Panc1 (cell line): ENCODE measurements around the gene ADARB1.

Experiments
- CTCF ChIP-seq: fragments of 450-650 bp; IDR thresholded peaks from 2 replicates; pipeline ENCODE4 v1.5.1; 2017; ENCODE audit warnings: mild to moderate bottlenecking
- REST ChIP-seq, 2 experiments: IDR thresholded peaks; 2 replicates each; pipeline ENCODE4 v1.6.1; 2011 to 2012; ENCODE audit warnings: low read depth in 2 of 2, control low read depth in 1 of 2, low read length in 1 of 2, mild to moderate bottlenecking in 1 of 2, moderate library complexity in 1 of 2; ENCODE audit not compliant: insufficient read depth in 1 of 2

GRCh38 chr21:45096217-45096616 lies 21.8 kb downstream of the ADARB1 start:
- TF ChIP-seq CTCF (no peak), REST (IDR thresholded peaks at IDR 0.05; ENCODE audit: insufficient read depth in 1 of 2, low read depth in 2 of 2, low read length in 1 of 2) (no peak)
